HG03139 (cell line): ENCODE measurements around the gene TAF1C.

Experiments used
- ATAC-seq: cut with Tn5 transposase; IDR thresholded peaks from one replicate; pipeline ENCODE4 v1.9.1; 2021; ENCODE audit not compliant: unreplicated experiment

The TAF1C gene

DNA sequence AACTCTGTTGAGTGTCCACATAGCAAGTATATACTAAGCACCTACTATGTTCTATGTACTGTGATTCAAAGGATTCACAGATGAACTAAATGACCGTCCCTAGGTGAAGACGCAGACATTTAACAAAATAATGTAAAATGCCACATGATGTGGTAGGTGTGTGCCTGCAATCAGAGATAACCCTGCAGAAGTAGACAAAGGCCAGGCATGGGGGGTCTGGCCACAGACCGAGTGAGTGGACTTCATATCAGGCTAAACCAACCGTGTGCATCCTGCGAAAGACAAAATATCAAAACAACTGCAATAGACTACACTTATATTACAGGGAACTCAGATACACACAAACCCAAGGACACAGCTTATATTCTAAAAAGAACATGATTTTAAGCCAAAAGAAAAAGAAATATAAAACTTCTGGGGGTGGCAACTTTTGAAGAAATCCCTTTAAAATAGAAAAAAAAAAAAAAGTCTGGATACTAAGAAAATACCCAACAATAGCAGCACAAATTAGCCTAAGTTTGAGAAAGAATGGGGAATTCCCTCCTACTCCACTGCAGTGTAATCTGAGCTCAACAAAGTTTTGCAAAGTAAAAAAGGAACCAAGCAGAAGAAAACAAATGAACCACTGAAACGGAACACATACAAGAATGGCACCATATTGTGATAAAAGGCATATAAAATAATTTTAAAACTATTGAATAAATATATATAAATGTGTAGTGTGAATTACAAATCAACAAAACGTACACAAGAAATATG is 54.2 kb downstream of the TAF1C start:
- ATAC-seq: no peak

GRCh38 chr16:84131117-84131516 is 55.7 kb downstream of the TAF1C start:
- ATAC-seq: no peak
